T47D (cell line): Measurements from ENCODE around the gene ANKRD11.
"Not testable (repeated sequence)": the region's sequence is repeated elsewhere in the genome, so short reads cannot be mapped to it uniquely, and the experiment has no call there.

Experiments
- DNase-seq, 2 experiments: peaks; one replicate each; pipeline versions ENCODE4 v3.0.0 to v3.0.0-alpha.2; 2011 to 2012; ENCODE audit warnings: low read depth in 1 of 2, low spot score in 1 of 2
- JUND ChIP-seq: IDR thresholded peaks from 2 replicates; pipeline ENCODE4 v1.6.1; 2012; ENCODE audit warnings: low read depth
- in situ Hi-C: cut with HindIII; loops from 2 replicates; pipeline ENCODE4 v1.10.0; 2016; ENCODE audit warnings: low sequenced_read_pairs, low pct_unique_long_range_greater_than_20kb

ANKRD11 gene

DNA sequence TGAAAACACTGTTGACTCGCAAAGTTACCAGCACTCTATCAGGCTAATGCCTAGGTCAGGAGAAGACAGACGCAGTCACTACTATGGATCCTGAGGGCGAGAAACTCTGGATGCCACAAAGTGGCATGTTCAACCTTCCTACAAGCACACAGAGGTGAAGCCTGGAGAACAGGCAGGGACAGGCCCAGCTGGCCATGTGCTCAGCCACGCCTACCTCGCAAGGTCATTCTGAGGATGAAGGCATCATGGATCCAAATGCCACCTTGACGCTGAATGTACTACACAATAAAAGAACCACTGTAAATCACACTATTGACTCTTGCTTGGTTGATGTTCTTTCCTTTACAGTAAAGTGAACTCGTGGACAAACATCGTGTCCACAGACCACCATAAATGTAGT, 85.8 kb downstream of the ANKRD11 start:
- in situ Hi-C loops = no loop called here
- DNase-seq = no peak
- TF ChIP-seq JUND = no peak

DNA sequence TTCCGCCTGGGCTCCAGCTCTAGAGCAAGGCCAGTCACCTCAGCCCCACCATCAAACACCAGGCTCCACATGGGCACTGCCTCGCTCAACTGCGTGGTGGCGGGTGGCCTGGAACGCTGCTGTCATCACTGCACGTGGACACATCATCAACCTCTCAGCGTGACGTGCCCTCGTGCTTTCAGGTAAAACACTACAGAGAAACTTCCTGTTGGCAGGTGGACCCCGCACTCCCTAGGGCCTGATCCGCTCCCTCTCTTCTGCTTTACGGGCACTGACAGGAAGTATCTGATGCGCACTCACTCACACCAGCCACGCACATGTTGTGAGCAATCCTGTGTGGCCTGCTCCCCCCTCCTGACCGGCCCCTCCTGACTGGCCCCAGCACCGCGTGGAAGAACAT, 87.4 kb downstream of the ANKRD11 start:
- DNase-seq = no peak
- TF ChIP-seq JUND = no peak
- in situ Hi-C loops = no loop called here

DNA sequence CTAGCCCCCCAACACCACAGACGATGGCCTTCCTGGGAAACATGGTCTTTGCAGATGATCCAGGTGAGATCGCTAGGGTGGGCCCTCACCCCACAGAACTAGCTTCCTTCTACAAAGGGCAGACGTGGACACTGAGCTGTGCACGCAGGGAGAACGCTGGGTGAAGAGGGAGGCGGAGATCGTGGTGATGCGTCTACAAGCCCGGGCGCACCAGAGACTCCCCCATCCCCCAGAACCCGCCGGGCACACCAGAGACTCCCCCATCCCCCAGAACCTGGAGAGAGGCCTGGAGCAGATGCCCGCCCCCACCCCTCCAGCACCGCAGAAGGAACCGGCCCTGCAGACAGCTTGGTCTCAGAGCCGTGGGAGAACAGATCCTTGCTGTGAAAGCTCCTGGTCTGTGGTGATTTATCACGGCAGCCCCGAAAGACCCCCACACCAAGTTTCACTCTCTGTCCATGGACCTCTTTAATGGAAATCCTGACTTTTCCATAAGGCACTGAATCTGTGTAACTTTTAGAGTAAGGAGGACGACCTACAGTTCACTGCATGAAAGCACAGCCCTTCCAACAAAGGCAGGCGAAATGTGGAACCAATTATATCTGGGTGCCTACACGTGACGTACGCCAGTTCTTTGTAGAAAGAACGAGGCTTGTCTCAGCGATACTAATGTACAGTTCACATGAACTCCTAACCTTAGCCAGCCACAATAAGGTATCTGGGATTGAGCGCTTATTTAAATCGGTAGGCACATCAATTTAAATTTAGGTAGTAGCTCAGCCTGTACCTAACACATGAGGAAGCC, 88.5 kb downstream of the ANKRD11 start:
- no peak for DNase-seq
- no peak for TF ChIP-seq JUND
- in situ Hi-C loops = no loop called here

DNA sequence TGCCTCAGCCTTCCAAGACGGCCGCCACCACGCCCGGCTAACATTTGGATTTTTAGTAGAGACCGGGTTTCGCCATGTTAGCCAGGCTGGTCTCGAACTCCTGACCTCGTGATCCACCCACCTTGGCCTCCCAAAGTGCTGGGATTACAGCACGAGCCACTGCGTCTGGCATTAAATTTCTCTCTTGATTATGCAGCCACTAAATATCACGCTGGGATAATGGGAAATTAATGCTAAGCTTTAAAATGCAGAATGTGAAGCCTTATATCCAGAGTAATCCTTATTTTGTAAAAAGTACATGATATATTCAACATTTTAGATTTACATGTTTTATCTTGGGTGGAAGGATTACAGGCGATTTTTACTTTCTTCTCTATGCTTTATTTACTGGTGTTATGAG, 89.2 kb downstream of the ANKRD11 start:
- no peak for DNase-seq
- no peak for TF ChIP-seq JUND
- in situ Hi-C loops = no loop called here

DNA sequence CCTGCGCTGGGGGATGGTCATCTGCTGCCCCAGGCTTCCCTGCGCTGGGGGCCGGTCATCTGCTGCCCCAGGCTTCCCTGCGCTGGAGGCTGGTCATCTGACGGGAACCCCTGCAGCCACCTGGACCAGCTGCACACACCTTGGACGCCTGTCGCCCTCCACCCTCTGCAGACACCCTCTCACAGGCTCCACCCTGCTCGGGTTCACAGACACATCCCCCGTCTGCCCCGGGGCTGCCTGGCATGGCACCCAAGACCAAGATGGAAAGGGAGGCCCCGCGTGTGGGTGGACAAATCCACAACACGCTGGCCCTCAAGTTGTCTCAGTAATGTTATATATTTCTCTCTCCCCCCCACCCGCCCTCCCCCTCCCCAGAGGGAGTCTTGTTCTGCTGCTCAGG, 89.6 kb downstream of the ANKRD11 start:
- in situ Hi-C loops = no loop called here
- no peak for TF ChIP-seq JUND
- DNase-seq = no peak

DNA sequence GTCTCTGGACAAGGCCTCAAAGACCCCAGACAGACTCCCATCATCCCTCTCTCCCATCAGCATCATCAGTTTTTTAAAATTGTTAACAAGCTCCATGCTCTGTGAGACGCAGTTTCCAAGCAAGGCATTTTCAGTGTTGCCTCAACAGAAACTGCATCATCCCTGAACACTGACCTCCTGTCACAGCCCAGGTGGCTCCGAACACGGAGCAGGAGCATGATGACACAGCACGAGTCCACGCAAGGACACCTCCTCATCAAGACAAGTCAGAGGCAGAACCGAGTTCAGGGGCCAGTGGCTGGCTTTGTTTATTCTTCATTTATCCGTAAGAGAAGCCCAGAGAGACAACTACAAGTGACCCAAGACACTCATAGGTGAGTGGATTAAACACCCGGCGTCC, 91.4 kb downstream of the ANKRD11 start:
- no peak for TF ChIP-seq JUND
- in situ Hi-C loops = no loop called here
- DNase-seq = no peak

DNA sequence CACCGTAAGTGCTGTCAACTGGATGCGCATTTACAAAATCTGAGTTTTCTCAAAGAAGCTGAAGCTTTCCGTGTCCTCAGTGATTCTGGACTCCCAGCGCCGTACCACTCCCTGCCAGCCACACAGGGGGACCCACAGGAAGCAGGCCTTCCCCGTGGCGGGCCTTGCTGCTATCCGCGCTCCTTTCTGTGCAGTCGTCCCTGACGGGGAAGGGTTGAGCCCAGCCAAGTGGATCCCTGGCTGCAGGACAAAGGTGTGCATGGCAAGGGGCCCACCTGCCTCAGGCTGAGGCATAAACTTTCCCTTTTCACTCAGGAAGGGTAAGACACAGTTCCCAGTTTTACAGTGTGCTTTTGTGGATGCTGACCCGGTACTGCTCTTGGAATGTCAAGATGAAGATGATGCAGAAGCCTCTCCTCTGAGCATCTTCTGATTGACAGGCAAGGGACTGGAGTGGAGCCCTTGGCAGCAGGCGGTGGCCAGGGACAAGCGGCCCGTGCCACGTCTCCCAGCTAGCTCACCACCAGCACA, 93.0 kb downstream of the ANKRD11 start:
- in situ Hi-C loops = no loop called here
- DNase-seq = no peak
- TF ChIP-seq JUND = no peak

DNA sequence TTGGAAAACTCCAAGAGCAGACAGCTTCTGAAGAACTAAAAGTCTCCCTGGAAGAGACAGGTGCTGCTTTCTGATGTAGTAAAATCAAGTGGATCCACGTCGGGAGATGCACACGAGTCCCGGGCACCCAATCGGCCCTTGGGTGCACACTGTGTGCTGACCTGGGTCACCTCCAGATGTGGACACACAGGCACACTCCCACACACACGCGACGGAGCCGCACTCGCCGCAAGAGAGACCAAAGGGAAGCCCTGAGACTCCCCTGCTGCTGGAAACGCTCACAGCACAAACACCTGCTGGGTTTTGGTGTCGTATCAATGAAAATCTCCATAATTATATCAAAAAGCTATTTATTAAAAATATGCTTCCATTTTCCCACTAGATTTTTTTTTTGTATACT, 94.2 kb downstream of the ANKRD11 start:
- no peak for DNase-seq
- no peak for TF ChIP-seq JUND
- in situ Hi-C loops = no loop called here

DNA sequence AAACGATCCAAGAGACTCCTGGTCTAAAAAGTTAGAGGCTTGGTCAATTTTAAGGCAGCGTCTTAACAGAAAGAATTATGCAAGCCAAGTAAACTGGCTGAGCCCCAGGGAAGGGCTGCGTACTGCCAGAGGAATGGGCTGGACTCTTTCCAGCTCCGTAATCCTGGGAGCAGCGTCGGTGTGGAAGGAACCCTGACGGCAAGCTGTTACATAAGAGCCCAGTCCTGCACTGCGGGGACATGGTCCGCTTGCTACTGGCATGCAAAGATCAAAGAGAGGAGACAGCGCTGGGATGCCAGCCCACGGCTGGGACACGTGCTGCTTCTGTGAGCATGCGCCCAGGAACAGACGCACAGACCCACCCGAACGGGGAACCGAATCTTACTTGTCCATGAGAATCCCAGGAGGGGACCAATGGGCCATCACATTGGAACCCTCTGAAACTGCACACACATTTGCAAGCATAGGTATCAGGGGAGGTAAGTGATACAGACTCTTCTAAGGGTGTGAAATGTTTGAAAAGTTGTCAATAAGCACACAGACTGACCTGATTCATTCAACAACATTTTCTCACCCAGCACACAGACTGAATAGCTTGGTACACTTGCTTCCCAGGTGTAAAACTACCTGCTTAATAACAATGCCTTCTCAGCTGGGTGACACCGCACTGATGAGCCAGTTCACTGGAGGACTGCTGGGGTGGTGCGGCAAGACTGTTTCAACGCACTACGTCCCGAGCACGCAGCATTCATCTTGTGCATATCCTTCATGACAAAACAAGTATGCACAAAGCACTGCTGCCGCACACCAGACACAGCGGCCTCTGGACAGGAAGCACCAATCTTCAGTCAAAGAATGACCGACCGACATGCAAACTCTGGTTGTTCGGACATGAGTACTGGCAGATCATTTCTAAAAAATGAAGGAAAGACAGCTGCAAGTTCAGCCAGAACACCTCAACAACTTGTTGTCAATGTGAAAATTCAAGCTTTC, 94.9 kb downstream of the ANKRD11 start:
- DNase-seq = peak; percentile 95
- in situ Hi-C loops = no loop called here
- no peak for TF ChIP-seq JUND

DNA sequence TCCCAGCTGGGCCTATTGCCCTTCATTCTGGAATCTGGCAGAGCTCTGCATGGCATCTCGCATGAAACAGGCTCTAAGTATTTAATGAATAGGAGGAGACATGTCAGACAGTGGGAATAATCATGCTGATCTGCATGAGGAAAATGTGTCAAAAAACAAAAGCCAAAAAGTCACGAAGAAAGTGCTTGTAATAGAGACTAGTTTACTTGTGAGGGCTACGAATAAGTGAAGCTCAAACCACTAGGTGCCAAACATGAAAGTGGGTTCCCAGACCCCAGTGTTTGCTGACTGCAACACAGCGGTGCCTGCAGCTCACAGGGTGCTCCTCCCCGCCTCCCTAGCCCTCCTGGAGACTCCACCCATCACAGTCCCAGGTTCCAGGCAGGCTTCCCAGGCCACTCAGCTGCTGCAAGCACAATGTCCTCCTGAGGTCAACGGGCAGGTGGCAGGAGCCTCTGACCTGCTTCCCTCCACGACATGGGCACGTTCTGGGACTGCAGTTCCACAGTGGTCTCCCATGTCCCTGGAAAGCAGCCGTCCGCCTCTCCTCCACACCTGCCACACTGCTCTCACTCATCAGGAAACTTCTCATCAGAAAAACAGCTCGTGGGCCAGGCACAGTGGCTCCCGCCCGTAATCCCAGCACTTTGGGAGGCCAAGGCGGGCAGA, 96.5 kb downstream of the ANKRD11 start:
- in situ Hi-C loops = no loop called here
- no peak for TF ChIP-seq JUND
- DNase-seq = no peak

DNA sequence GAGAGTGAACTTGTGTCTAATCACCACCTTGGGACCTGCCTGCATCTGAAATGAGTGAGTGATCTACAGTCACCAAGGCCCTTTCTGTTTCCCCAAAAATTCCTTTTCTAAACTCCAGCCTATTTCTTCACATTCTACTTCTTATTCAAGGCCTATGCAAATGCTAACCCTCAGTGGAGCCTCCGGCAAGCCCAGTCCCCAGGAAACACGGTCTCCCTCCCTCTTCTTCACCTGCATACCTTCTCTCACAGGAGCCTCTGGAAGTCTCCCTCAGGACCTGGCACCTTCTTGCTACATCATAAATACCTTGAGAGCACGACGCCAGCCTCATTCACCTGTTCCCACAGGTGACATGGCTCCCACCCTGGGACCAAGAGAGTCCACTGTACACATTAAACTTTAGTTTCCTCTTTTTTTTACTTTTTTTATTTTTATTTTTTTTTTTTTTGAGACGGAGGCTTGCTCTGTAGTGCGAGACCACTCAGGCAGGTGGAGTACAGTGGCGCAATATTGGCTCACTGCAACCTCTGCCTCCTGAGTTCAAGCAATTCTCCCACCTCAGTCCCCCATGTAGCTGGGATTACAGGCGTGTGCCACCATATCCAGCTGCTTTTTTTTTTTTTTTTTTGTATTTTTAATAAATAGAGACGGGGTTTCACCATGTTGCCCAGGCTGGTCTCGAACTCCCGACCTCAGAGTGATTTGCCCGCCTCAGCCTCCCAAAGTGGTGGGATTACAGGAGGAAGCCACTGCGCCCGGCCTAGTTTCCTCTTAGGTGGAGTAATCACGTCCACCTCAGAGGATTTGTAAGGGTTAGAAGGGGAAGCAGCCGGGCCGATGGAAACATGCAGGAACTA, 97.3 kb downstream of the ANKRD11 start:
- no peak for TF ChIP-seq JUND
- DNase-seq = no peak
- in situ Hi-C loops = no loop called here

DNA sequence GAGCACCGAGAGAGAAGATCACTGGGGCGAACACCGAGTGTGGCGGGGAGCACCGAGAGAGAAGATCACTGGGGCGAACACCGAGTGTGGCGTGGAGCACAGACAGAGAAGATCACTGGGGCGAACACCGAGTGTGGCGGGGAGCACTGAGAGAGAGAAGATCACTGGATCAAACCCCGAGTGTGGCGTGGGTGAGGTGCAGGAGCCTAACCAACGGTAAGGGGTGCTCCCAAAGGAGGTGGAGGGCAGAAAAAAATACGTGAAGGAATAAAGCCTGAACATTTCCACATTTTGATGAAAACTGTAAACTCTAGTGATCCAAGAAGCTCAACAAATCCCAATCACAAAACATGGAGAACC, 100.2 kb downstream of the ANKRD11 start:
- in situ Hi-C loops, DNase-seq: not testable (repeated sequence)

DNA sequence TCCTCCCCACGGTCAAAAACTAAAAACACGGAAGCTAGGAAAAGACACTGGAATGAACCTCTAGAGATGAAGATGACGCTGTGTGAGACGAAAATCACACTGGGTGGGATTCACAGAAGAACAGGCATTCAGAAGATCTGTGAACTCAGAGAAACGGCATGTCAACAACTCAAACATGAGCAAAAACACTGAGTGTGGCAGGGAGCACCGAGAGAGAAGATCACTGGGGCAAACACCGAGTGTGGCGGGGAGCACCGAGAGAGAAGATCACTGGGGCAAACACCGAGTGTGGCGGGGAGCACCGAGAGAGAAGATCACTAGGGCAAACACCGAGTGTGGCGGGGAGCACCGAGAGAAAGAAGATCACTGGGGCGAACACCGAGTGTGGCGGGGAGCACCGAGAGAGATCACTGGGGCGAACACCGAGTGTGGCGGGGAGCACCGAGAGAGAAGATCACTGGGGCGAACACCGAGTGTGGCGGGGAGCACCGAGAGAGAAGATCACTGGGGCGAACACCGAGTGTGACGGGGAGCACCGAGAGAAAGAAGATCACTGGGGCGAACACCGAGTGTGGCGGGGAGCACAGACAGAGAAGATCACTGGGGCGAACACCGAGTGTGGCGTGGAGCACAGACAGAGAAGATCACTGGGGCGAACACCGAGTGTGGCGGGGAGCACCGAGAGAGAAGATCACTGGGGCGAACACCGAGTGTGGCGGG, 100.7 kb downstream of the ANKRD11 start:
- DNase-seq, in situ Hi-C loops: not testable (repeated sequence)
